T-helper 2 cell treated with Interferon-gamma antibody and Interleukin-4, amounts not matched to agents 100 ng/mL and 5 ng/mL, for 36 hours (primary cell): ENCODE measurements around the gene KRT34. TPM values are rescaled to one million over a fixed set of nuclear protein-coding genes. Genes with fewer than 3 reads are reported as not detected.

Experiments used
- intact Hi-C: fragments of 100-400 bp; cut with micrococcal nuclease; formaldehyde crosslinking; loops from one replicate; pipeline ENCODE4 v1.15.1; 2023
- total RNA-seq: library from RNA; stranded (reverse); gene quantifications from 2 replicates; pipeline ENCODE4 v1.2.3, GENCODE V29; 2022

KRT34 gene
- total RNA-seq, 1 donor from 2014 or later: not detected

- intact Hi-C loops: no loop called here
These were observed 48.3 kb downstream of the KRT34 start for GRCh38 chr17:41333836-41334235.

GRCh38 chr17:41333098-41333497 is 49.0 kb downstream of the KRT34 start:
- intact Hi-C loops: no loop called here

GRCh38 chr17:41332239-41332638 is 49.9 kb downstream of the KRT34 start:
- intact Hi-C loops: no loop called here

- intact Hi-C loops: no loop called here
These were observed 50.5 kb downstream of the KRT34 start for GRCh38 chr17:41331606-41332005.

GRCh38 chr17:41329279-41329948 is 52.7 kb downstream of the KRT34 start:
- intact Hi-C loops: no loop called here

- intact Hi-C loops: no loop called here
These were observed 53.9 kb downstream of the KRT34 start for GRCh38 chr17:41328207-41328606.

Other genes with a start within 250 kb of the KRT34 start
- not detected in 2 replicates for gene KRTAP4-6, start 241.8 kb downstream of the KRT34 start, total RNA-seq
- gene KRTAP4-5, start 232.5 kb downstream of the KRT34 start, total RNA-seq: not detected in 2 replicates
- not detected in 2 replicates for gene KRTAP4-4, start 221.6 kb downstream of the KRT34 start, total RNA-seq
- gene KRTAP4-3, start 214.1 kb downstream of the KRT34 start, total RNA-seq: not detected in 2 replicates
- gene KRTAP4-2, start 204.1 kb downstream of the KRT34 start, total RNA-seq: not detected in 2 replicates
- gene KRTAP4-1, start 197.4 kb downstream of the KRT34 start, total RNA-seq: not detected in 2 replicates
- not detected in 2 replicates for gene KRTAP9-1, start 192.4 kb downstream of the KRT34 start, total RNA-seq
- not detected in 2 replicates for gene KRTAP9-2, start 155.7 kb downstream of the KRT34 start, total RNA-seq
- not detected in 2 replicates for gene KRTAP9-3, start 149.9 kb downstream of the KRT34 start, total RNA-seq
- not detected in 2 replicates for gene KRTAP9-8, start 144.3 kb downstream of the KRT34 start, total RNA-seq
- gene KRTAP9-4, start 132.6 kb downstream of the KRT34 start, total RNA-seq: not detected in 2 replicates
- gene KRTAP9-9, start 126.9 kb downstream of the KRT34 start, total RNA-seq: not detected in 2 replicates
- gene KRTAP9-6, start 116.9 kb downstream of the KRT34 start, total RNA-seq: not detected in 2 replicates
- gene KRTAP9-7, start 106.6 kb downstream of the KRT34 start, total RNA-seq: not detected in 2 replicates
- not detected in 2 replicates for gene KRTAP29-1, start 79.5 kb downstream of the KRT34 start, total RNA-seq
- gene KRTAP16-1, start 73.0 kb downstream of the KRT34 start, total RNA-seq: not detected in 2 replicates
- not detected in 2 replicates for gene KRTAP17-1, start 66.6 kb downstream of the KRT34 start, total RNA-seq
- gene KRT33A, start 31.5 kb downstream of the KRT34 start, total RNA-seq: not detected in 2 replicates
- not detected in 2 replicates for gene KRT33B, start 12.5 kb downstream of the KRT34 start, total RNA-seq
- gene KRT31, start 15.3 kb upstream of the KRT34 start, total RNA-seq: not detected in 2 replicates
- gene KRT37, start 42.3 kb upstream of the KRT34 start, total RNA-seq: not detected in 2 replicates
- gene KRT38, start 58.7 kb upstream of the KRT34 start, total RNA-seq: not detected in 2 replicates
- not detected in 2 replicates for gene KRT32, start 85.1 kb upstream of the KRT34 start, total RNA-seq
- not detected in 2 replicates for gene KRT35, start 98.8 kb upstream of the KRT34 start, total RNA-seq
- not detected in 2 replicates for gene KRT36, start 107.6 kb upstream of the KRT34 start, total RNA-seq
- not detected in 2 replicates for gene KRT13, start 123.3 kb upstream of the KRT34 start, total RNA-seq
- gene KRT15, start 136.6 kb upstream of the KRT34 start, total RNA-seq: not detected in 2 replicates
- not detected in 2 replicates for gene KRT19, start 146.0 kb upstream of the KRT34 start, total RNA-seq
- not detected in 2 replicates for gene KRT9, start 189.8 kb upstream of the KRT34 start, total RNA-seq
- gene KRT14, start 204.6 kb upstream of the KRT34 start, total RNA-seq: not detected in 2 replicates
- gene KRT16, start 230.5 kb upstream of the KRT34 start, total RNA-seq: not detected in 2 replicates
- gene KRT17, start 242.3 kb upstream of the KRT34 start, total RNA-seq: 0.86 TPM in 1 of 2 replicates, not detected in the other